HG02571 (cell line): ENCODE data around the gene ACTN4.
"Not testable (repeated sequence)": the region's sequence is repeated elsewhere in the genome, so short reads cannot be mapped to it uniquely, and the experiment has no call there.

Source experiments
- ATAC-seq: cut with Tn5 transposase; IDR thresholded peaks from one replicate; pipeline ENCODE4 v1.9.1; 2021; ENCODE audit warnings: mild to moderate bottlenecking, moderate library complexity; ENCODE audit not compliant: unreplicated experiment

Gene ACTN4

GRCh38 chr19:38734426-38735256 is 87.2 kb downstream of the ACTN4 start:
- no peak for ATAC-seq

DNA sequence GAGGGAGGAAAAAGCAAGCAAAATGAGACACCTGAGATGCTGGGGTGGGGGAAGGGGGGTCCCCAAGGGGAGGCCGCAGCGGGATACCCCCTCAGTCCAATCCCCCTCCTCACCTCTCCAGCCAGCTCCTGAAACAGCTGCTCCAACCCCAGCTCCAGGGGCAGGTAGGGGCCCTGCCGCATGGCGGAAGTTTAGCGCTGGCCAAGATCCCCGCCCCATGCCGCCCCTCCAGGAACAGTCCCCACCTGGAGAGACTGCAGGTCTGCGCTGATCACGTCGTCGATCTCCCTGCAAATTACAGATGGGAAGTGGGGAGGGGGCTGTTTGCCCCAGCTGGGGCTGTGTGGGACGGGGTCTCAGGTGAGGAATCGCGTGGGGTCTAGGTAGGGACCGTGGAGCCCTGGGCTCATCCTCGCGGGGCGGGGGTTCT is 87.8 kb downstream of the ACTN4 start:
- no peak for ATAC-seq

DNA sequence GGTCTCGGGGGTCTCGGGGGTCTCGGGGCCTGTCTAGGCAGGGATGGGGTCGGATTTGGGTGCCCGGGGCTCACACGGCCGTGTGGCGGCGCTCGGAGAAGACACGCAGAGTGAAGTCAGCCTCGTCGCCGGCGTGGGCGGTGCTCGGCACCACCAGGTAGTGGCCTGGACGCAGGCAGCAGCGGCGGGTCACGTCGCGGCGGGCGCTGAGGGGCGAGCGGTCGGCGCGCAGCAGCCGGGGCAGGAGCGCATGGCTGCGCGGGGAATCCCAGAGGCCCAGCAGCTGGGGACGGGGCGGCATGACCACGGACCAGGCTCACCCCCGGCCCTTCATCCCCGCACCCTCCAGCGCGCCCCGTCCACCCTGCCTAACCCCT is 88.6 kb downstream of the ACTN4 start:
- no peak for ATAC-seq

DNA sequence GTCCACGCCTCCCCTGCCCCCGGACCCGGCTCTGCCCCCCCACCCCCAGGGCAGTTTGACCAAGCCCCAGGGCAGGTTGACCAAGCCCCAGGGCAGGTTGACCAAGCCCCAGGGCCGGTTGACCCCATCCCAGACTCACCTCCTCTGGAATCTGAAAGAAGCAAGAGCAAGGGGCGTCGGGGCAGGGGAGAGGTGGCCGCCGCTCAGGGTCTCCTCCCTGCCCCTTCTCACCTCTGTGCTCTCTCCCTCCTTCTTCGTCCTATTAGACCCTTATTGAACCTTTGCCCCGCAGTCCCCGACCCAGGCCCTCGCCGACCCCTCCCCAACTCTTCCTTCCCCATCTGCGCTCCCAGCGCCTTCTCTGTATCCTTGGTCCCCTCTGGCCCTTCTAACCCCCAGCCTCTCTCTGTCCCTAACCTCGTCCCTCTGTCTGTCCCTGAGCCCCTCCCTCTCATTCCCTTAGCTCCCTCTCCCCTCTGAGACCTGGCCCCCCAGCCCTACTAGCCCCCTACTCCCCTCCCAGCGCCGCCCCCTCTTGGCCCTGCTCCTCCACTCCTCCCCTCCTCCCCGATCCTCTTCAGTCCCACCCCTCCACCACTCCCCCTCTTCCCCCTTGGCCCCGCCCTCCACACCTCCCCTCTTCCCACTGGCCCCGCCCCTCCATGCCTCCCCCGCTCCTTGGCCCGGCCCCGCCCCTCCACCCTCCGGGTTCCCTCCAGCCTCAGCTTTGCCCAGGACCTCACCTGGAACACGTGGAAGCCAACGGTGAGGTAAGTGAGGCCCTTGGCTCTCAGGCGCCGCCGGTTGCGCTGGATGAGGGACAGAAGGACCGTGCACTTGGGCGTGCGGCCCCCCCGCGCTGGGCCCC is 89.2 kb downstream of the ACTN4 start:
- no peak for ATAC-seq

- ATAC-seq: no peak
Measured at GRCh38 chr19:38737281-38737865, 89.9 kb downstream of the ACTN4 start.

GRCh38 chr19:38737921-38738737 is 90.7 kb downstream of the ACTN4 start:
- no peak for ATAC-seq

DNA sequence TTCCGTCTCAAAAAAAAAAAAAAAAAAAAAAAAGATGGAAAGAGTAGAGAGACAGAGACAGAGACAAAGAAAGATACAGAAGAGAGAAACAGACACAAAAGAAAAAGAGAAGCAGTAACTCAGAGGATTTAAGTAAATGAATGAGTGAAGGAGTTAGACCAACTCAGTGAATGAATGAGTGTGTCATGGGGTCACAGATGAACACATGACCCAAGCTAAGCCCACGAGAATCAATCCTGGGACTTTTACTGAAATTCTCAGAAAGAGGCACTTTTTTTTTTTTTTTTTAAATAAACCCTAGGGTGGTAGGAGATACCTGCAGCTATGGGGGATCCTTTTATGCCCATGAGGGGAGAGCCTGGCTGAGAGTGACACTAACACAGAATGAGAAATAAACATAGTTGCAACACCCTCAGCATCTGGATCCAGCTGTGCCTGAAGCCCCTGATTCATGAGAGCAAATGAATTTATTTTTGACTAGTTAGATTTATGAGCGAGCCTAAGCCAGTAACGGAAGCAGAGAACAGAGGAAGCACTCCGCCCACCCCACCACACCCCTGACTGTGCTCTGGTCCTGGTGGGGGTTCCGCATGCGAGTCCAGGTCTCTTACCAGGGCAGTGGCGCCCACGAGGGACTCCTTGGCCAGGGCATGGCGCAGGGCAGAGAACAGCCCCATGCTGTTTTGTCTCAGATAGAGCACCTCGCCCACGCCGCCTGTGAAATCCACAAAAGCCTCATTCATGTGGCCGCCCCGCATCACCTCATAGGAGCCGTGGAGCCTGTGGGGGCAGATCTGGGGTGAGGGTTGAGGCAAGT is 92.2 kb downstream of the ACTN4 start:
- ATAC-seq: no peak

- no peak for ATAC-seq
Measured at GRCh38 chr19:38740257-38740592, 92.8 kb downstream of the ACTN4 start.

- ATAC-seq: no peak
Measured at GRCh38 chr19:38740932-38741331, 93.5 kb downstream of the ACTN4 start.

DNA sequence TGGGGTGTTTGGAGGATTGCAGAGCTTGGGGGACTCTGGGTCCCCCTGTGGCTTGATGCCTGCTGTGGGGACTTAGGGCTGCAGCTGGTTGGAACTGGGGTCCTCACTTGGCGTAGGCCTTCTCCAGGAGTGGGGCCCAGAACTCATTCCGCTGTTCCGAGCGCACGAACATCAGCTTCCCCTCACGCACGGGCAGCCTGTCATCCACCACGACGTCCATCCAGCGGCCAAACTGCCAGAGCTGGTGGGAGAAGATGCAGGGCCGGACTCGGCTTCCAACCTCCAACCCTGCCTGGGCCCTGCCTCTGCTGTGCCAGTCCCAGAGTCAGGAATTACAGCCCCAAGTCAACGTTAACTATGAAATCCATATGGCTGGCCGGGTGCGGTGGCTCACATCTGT is 94.2 kb downstream of the ACTN4 start:
- ATAC-seq: no peak

- ATAC-seq: no peak
Measured at GRCh38 chr19:38742296-38742695, 94.8 kb downstream of the ACTN4 start.

DNA sequence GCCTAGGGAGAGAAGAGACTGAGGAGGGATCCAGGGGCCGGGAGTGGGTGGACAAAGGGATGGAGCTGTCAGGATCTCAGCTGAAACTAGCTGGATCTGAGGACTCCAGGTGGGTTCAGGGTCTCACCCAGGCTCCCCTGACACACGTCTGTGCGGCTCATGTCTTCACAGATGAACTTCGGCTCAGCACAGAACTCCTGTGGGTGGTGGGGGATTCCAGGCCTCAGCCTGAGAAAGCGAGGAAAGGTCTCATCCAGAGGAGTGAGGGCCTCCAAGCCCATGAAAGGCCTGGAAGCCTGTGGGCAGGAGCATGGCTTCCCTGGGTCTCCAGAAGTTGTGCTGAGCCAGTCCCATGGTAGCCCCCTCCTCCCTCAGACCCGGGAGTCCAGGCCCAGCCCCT is 95.5 kb downstream of the ACTN4 start:
- no peak for ATAC-seq

DNA sequence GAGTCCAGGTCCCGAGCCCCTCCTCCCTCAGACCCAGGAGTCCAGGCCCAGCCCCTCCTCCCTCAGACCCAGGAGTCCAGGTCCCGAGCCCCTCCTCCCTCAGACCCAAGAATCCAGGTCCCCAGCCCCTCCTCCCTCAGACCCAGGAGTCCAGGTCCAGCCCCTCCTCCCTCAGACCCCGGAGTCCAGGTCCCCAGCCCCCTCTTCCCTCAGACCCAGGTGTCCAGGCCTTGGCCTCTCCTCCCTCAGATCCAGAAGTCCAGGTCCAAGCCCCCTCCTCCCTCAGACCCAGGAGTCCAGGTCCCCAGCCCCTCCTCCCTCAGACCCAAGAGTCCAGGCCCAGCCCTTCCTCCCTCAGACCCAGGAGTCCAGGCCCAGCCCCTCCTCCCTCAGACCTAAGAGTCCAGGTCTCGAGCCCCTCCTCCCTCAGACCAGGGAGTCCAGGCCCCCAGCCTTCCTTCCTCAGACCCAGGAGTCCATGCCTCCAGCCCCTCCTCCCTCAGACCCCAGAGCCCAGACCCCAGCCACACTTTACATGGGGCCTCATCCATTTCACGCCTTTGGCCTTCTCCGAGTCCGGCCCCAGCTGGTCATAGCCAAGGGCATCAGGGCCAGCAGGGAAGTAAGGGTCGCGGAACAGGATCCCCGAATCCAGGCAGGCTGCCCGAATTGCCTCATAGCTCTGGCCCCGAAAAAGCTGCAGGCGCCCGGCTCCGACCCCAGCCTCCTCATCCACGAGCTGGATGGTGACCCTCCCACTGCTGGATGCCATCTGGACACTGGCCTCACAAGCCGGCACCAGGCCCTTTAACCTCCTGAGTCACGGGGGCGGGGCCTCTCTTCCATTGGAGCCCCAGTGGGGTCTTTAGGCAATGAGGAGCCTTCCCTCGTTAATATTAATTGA is 96.2 kb downstream of the ACTN4 start:
- ATAC-seq: no peak

DNA sequence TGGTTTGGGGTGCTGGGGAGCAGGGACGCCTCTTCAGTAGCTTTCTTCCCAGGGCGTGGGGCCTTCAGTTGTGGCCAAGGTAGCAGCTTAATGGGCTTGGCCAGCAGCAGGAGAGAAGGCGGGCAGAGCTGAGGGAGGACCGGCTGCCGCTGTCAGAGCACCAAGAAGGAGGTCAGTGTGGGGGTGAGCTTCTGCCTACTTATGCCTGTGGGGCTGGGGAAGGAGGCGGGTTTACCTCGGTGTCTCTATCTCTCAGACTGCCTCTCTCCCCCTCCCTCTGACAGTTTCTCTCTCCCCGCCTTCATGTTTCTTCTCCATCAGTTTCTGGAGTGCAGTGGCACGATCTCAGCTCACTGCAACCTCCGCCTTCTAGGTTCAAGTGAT is 96.8 kb downstream of the ACTN4 start, which contains the start of gene CAPN12:
Gene CAPN12 (minus strand): TSS at position 177 of the 384 bp plus-strand sequence. CDS start 309 bp downstream, outside the sequence.
- no peak for ATAC-seq

DNA sequence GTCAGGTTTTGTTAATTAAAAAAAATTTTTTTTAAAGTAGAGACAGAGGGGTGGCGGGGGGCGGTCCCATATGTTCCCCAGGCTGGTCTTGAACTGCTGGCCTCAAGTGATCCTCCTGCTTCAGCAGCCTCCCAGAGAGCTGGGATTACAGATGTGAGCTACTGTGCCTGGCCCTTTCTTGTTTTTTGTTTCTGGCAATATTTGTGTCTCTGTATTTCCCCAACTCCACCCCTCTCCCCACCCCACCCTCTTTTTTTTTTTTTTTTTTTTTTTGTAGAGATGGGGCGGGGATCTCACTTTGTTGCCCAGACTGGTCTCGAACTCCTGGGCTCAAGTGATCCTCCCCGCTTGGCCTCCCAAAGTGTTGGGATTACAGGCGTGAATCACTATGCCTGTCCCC is 97.4 kb downstream of the ACTN4 start:
- no peak for ATAC-seq

- ATAC-seq: no peak
Measured at GRCh38 chr19:38745316-38745715, 97.9 kb downstream of the ACTN4 start.

DNA sequence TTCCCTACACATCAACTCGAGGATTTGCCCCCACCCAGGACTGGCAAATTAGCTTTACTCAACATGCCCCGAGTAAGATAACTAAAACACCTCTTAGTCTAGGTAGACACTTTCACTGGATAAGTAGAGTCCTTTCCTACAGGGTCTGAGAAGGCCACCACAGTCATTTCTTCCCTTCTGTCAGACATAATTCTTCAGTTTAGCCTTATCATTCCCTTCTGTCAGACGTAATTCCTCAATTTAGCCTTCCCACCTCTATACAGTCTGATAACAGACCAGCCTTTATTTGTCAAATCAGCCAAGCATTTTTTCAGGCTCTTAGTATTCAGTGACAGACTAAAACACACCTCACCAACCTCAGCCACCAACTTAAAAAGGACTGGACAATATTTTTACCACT is 106.3 kb downstream of the ACTN4 start:
- not testable (repeated sequence) for ATAC-seq

DNA sequence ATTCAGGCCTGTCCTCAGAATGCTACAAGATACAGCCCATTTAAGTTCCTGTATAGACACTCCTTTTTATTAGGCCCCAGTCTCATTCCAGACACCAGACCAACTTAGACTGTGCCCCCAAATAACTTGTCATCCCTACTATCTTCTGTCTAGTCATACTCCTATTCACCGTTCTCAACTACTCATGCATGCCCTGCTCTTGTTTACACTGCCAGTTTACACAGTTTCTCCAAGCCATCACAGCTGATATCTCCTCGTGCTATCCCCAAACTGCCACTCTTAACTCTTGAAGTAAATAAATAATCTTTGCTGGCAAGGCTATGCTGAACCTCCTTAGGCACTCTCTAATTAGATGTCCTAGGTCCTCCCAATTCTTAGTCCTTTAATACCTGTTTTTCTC is 106.7 kb downstream of the ACTN4 start:
- ATAC-seq: not testable (repeated sequence)

DNA sequence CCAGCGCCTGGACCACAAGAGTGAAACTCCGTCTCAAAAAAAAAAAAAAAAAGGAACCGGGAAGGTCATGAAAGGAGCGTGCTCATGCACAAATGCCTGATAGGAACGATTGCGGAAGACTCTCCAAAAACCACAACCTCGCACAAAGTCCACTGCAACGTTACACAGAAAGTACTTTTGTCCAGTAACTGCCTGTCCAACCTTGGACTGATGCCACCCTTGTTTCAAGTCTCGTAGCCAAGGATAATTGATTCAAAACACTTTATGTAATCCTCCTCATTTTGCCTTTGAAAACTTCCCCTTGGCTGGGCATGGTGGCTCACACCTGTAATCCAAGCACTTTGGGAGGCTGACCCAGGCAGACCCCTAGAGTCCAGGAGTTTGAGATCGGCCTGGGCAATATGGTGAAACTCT is 112.1 kb downstream of the ACTN4 start:
- no peak for ATAC-seq
